HG03045 (cell line): Measurements from ENCODE around the gene NDUFV1.

Experiments
- ATAC-seq: cut with Tn5 transposase; IDR thresholded peaks from one replicate; pipeline ENCODE4 v1.9.1; 2021; ENCODE audit warnings: mild to moderate bottlenecking, moderate library complexity; ENCODE audit not compliant: unreplicated experiment

Gene NDUFV1

DNA sequence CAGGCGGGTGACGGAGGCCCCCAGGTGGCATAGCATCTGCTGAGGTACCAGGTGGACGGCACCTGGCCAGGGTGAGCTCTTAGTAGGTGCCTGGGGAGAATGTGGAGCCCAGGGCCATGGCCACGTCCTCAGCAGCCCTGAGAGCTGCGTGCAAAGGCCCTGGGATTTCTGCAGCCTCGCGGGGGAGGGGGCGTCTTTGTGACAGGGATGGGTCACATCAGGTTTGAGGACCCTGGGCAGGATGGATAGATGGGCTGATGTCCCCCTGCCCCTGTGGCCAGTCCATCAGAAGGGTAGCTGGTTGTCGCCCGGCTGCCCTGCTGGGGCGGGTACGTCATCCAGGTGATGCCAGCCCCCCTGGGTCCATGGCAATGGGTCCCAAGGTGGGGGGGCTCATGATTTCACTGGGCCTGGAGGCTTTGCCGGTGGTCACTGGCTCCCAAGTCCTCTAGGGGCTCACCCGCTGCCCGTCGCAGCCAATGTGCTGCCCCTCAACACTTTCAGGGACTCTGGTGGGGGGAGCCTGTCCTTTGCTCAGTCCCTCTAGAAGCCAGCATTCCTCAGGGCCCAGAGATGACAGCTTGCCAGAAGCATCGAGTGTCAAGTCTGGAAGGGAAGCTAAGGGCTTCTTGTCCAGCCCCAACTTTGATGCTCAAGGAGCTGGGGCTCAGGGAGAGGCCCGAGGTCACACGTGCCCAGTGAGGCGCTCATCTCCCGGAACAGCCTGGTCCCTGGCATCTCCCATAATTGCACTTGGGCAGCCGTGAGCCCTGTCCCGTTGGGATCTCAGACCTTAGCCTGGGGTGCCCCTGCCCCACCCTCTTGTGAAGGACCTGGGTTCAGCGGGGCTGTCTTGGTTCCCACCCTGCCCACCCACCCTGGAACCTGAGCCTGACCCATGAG lies 32.0 kb downstream of the NDUFV1 start:
- no peak for ATAC-seq

- ATAC-seq: no peak
Measured at GRCh38 chr11:67639438-67639859, 32.7 kb downstream of the NDUFV1 start, which contains the start of gene TBX10. Gene TBX10 (minus strand): TSS chr11:67639763. CDS start chr11:67639472, 291 bp downstream.

DNA sequence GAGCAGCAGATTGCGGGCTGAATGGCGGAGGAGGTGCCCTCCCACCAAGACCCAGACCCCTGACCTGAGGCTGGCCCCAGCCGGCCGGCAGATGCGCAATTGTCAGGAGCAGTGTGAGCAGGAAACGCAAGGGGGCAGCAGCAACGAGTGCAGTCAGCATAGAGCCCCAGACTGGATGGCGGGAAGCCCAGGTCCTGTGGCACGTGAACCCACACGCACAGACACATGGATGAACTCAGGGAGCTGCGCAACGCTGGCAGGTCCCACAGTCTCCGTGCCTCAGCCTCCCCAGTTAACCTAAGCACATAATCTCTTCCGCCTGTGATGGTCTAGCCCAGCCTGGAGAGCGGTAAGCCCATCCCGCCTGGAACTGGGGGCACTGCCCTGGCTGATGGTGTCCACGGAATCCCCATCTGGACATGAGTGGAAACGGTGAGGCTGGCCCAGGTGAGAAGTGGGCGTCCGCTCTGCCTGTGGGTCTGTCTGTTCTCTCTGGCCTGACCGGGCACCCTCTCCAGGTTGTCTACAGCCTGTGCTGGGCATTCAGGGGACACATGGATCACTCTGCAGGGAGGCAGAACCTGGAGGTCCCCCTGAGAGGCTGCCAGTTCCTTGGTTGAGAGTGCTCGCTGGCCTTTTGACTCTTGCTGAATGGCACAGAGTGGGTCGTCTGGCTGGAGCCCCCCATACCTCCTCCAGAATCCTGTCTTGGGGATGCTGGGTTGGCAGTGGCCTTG lies 33.5 kb downstream of the NDUFV1 start:
- no peak for ATAC-seq

- no peak for ATAC-seq
Measured at GRCh38 chr11:67640758-67641337, 34.1 kb downstream of the NDUFV1 start.

GRCh38 chr11:67641338-67642172 lies 34.8 kb downstream of the NDUFV1 start:
- ATAC-seq: no peak

DNA sequence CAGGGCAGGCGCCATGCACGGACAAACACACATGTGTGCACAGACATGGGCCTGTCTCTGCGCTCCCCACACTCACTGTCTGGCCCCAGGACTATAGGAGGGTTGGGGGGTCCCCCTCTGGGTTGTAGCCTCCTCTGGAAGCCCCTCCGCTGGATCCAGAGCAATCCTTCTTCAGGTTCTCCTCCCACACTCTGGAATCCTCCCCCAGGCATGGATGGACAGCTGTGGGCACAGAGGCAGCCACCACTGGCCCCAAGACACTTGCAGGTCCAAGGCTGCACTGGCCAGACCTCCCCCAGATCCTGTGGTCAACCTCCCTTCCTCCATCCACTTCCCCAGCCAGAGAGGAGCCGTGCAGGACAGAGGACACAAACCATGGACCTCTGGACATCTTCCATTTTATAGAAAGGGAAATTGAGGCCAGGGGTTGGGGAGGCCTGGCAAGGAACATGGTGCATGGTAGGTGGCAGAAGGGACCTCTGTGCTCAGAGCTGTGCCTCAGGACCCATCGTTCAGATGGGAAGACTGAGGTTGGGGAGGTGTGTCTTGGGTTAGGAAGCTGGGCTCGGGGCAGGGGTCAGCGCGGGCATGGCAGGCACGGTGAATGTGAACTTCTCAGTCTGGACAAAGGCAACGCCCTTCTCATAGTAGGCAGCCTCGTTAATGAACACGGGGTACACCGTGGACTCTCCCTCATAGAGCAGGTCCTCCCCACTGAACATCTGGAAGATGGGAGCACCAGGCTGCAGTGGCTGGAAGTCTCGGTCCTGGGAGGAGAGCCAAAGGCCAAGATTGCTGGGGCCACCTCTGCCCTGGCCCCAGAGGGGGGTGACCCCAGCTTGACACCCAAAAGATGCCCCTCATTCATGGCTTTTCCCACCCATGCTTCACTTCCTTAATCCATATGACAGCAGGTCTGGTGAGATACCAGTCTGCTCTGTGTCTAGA lies 35.7 kb downstream of the NDUFV1 start:
- no peak for ATAC-seq

DNA sequence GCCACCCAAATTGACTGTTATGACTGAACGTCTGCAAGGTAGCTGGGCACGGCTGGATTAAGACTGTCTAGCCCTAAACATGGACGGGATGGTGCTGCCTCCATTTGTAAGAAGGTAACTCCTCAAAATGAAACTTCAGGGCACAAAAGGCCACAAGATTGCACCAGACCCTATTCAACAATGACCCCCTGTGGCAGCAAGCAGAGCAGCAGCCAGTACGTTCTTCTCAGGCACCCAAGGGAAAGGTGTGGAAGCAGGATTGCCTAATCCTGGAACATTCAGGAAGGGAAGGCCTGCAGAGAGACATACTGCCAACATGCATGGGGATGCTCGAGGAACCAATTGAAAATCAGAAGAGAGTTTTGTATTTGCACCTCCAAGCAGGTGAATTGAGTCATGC lies 37.3 kb downstream of the NDUFV1 start:
- no peak for ATAC-seq

DNA sequence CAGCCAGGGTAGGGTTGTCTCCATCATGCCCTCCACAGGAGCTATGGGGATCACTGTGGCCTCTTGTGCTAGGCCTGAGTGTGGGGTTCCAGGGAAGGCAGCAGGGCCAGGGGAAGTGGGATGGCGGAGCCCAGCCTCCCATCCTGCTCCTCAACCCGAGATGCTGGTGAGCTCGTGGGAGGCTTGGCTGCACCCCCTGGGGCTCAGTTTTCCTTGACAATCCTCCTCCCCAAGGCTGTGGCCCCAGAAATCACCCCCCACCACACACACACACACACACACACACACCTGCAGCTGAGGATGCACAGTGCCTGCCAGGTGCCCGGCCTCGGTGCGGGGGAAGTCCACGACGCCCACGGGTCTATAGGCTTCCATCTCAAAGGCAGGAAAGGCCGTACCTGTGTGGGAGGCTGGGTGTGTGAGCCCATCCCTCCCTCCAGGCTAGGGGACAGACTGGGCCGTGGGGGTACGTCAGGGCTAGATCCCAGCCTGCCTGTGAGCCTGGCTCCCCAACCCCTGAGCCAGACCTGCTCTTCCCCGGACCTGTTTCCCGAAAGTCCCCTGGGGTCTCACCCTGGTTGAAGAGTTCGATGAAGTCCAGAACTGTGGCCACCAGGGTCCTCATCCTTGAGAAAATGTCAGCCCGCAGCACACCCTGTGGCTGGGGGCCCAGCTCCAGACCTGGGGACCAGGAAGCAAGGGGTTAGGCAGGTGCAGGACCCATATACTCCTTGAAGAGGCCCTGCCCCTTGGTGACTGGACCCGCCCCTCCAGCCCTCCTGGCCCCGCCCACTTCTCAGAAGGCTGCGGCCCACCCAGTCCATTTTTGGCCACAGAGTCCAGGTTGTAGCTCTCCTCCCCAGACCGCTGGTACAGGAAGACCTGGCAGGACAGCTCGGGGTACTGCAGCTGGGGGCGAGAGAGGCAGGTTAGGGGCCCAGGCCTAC lies 38.0 kb downstream of the NDUFV1 start:
- ATAC-seq: no peak

GRCh38 chr11:67645521-67646461 lies 39.1 kb downstream of the NDUFV1 start:
- no peak for ATAC-seq

GRCh38 chr11:67646535-67647336 lies 40.0 kb downstream of the NDUFV1 start:
- ATAC-seq: no peak

- no peak for ATAC-seq
Measured at GRCh38 chr11:67647471-67647870, 40.7 kb downstream of the NDUFV1 start.

DNA sequence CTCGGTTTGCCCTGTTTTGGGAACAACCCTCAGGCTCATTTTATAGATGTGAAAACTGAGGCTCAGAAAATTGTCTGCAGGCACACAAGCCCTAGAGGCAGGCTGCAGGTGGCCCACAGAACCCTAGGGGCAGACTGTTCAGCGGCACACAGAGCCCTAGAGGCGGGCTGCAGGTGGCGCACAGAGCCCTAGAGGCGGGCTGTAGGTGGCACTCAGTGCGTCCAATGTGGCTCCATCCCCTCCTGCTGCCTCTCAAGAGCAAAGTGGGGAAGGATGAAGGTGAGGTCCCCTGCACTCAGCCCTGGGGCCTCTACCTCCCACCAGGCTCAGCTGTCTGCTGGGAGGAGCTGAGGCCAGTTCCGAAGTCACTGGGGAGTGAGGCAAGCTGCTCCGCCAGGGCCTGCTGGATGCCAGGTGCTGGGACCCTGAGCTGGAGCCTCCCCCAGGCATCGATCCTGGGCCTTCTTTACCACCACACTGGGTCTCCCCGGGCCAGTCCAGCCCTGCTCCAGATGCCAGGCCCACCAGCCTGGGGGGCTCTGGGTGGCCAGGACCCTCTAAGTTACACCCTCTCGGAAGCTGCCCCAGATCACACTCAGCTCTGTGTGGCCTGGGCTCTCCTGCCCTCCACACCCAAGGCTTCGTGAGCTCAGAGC lies 41.5 kb downstream of the NDUFV1 start:
- no peak for ATAC-seq

- ATAC-seq: no peak
Measured at GRCh38 chr11:67648796-67649613, 42.3 kb downstream of the NDUFV1 start.

GRCh38 chr11:67649634-67650510 lies 43.1 kb downstream of the NDUFV1 start:
- ATAC-seq: no peak
